ENCODE measurements around the gene FRMPD2.
A peak's percentile ranks its signal among the peaks of the same experiment; 100 is the strongest.

FRMPD2 gene

DNA sequence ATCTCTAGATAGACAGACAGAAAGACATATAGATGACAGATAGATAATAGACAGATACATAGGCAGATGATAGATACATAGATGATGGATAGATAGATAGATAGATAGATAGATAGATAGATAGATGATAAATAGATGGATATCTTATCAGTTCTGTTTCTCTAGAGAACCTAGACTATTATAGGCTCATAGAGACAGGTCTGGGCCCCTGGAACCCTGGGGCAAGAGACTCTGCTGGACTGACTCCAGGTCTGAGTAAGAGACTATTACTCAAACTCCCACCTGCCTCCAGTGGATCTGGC lies 58.3 kb downstream of the FRMPD2 start:
- no peak overlapping the region for H3K4me3 ChIP-seq (ENCODE audit: low read length)
- H3K27ac ChIP-seq (ENCODE audit: low read depth, low read length): no peak overlapping the region
- no peaks in the 10 kb centered on the region for H3K79me2 ChIP-seq (ENCODE audit: control insufficient read depth, low read length)
- no peaks in the 10 kb centered on the region; the same call in 1 of the 2 replicates for H3K9me2 ChIP-seq (replicated peaks; ENCODE audit: control insufficient read depth, low read length)
- no peaks in the 10 kb centered on the region for H3K36me3 ChIP-seq (ENCODE audit: control insufficient read depth, low read length)
- no peaks in the 10 kb centered on the region for H3F3A ChIP-seq (ENCODE audit: control insufficient read depth, insufficient read depth)
- no peaks in the 10 kb centered on the region for H3K9me3 ChIP-seq (ENCODE audit: control insufficient read depth, insufficient read depth, low read length)
- H3K27me3 ChIP-seq (ENCODE audit: control insufficient read depth, low read length): peaks cover 8% of the 10 kb centered on the region
- no peaks in the 10 kb centered on the region for H3K4me1 ChIP-seq (ENCODE audit: control insufficient read depth, low read length)
- H4K20me1 ChIP-seq (ENCODE audit: control insufficient read depth, insufficient read depth, low read depth, low read length): no peaks in the 10 kb centered on the region; the same call in 1 of the 2 replicates
- H3K4me2 ChIP-seq (ENCODE audit: low read length): no peak overlapping the region
- TF ChIP-seq, protein P1, sequence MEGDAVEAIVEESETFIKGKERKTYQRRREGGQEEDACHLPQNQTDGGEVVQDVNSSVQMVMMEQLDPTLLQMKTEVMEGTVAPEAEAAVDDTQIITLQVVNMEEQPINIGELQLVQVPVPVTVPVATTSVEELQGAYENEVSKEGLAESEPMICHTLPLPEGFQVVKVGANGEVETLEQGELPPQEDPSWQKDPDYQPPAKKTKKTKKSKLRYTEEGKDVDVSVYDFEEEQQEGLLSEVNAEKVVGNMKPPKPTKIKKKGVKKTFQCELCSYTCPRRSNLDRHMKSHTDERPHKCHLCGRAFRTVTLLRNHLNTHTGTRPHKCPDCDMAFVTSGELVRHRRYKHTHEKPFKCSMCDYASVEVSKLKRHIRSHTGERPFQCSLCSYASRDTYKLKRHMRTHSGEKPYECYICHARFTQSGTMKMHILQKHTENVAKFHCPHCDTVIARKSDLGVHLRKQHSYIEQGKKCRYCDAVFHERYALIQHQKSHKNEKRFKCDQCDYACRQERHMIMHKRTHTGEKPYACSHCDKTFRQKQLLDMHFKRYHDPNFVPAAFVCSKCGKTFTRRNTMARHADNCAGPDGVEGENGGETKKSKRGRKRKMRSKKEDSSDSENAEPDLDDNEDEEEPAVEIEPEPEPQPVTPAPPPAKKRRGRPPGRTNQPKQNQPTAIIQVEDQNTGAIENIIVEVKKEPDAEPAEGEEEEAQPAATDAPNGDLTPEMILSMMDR (IDR thresholded peaks at IDR 0.05; ENCODE audit: low read depth, low read length, poor library complexity, severe bottlenecking): no peak

DNA sequence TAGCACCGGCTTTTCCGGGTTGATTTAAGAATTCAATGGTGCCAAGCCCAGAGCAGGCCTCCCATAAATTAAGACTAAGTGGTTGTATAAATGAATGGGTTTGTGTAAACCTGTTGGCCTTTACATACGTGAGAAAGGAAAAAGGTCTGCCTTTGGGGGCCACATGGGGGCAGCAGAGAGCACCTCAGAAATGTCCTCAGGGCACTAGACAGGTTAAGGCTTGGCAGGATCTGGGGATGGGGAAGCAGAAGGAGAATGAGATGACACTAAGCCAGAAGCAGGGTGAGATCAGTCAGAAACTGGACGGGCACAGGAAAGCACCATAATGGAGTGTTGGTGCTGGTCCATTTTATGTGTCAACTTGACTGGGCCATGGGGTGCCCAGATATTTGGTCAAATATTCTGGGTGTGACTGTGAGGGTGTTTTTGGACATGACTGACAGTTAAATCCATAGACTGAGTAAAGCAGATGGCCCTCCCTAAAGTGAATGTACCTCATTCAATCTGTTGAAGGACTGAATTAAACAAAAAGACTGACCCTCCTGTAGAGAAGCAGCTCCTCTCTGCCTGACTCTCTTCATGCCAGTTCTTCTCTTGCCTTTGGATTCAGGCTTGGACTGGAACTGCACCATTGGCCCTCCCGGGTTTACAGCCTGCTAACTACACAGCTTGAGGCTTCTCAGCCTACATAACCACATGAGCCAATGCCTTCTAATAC lies 58.9 kb downstream of the FRMPD2 start:
- TF ChIP-seq, protein P1 (IDR thresholded peaks at IDR 0.05; ENCODE audit: low read depth, low read length, poor library complexity, severe bottlenecking): peak; percentile 89
- no peak for TF ChIP-seq EZH2phosphoT487 (IDR thresholded peaks at IDR 0.05; ENCODE audit: borderline replicate concordance, low read length)
- no peaks in the 10 kb centered on the region; the same call in 1 of the 2 replicates for H4K20me1 ChIP-seq (ENCODE audit: control insufficient read depth, insufficient read depth, low read depth, low read length)
- no peaks in the 10 kb centered on the region; the same call in 1 of the 2 replicates for H3K9me2 ChIP-seq (replicated peaks; ENCODE audit: control insufficient read depth, low read length)

DNA sequence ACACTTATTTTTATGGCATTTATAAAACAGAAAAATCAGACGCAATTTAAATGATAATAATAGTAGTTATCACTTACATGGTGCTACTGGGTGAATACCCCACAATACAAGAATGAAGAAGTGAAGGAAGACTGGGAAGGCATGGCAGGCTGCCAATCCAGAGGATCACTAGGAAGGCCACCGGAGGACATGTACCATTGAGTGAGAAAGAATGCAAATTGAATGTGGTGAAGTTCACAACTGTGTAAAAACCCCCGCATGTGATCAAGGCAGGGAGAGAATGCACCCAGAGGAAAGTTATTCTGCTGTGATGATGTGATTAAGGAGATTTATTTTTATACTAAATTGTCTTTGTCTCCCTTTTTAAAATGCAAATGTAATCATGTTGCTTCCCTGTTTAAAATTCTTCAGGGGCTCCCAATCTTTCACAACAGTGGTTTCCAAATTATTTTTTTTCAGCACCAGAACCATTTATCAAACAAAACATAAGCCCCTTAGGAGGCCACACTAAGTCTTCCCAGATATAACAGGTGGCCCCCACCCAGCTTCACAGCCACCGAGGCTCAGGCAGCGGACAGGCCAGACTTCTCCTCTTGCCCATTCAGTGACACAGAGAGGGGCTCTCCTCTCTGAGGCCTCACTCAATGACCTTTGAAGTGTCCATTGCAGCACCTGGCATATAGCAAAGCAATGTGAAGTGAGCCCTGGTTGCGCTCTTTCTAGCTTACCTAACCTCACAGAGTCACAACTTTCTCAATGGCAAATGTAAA lies 59.6 kb downstream of the FRMPD2 start:
- Histone ChIP-seq H3K79me2 (ENCODE audit: control insufficient read depth, low read length) (no peaks in the 10 kb centered on the region), H3K9me2 (replicated peaks; ENCODE audit: control insufficient read depth, low read length) (no peaks in the 10 kb centered on the region; the same call in 1 of the 2 replicates), H3F3A (ENCODE audit: control insufficient read depth, insufficient read depth) (no peaks in the 10 kb centered on the region), H3K4me1 (ENCODE audit: control insufficient read depth, low read length) (no peaks in the 10 kb centered on the region), H3K36me3 (ENCODE audit: control insufficient read depth, low read length) (no peaks in the 10 kb centered on the region), H4K20me1 (ENCODE audit: control insufficient read depth, insufficient read depth, low read depth, low read length) (no peaks in the 10 kb centered on the region; the same call in 1 of the 2 replicates), H3K27ac (ENCODE audit: low read depth, low read length) (no peak overlapping the region), H3K4me3 (ENCODE audit: low read length) (no peak overlapping the region), H3K4me2 (ENCODE audit: low read length) (no peak overlapping the region), H3K27me3 (ENCODE audit: control insufficient read depth, low read length) (peaks cover 8% of the 10 kb centered on the region), H3K9me3 (ENCODE audit: control insufficient read depth, insufficient read depth, low read length) (no peaks in the 10 kb centered on the region)
- TF ChIP-seq EZH2phosphoT487 (IDR thresholded peaks at IDR 0.05; ENCODE audit: borderline replicate concordance, low read length): no peak
- TF ChIP-seq, protein P1 (IDR thresholded peaks at IDR 0.05; ENCODE audit: low read depth, low read length, poor library complexity, severe bottlenecking): no peak

More for the DNA sequence above, 58.9 kb downstream of the FRMPD2 start:
- H3K4me2 ChIP-seq (ENCODE audit: low read length): no peak overlapping the region
- no peaks in the 10 kb centered on the region for H3F3A ChIP-seq (ENCODE audit: control insufficient read depth, insufficient read depth)
- H3K79me2 ChIP-seq (ENCODE audit: control insufficient read depth, low read length): no peaks in the 10 kb centered on the region
- no peak overlapping the region for H3K4me3 ChIP-seq (ENCODE audit: low read length)
- H3K9me3 ChIP-seq (ENCODE audit: control insufficient read depth, insufficient read depth, low read length): no peaks in the 10 kb centered on the region
- H3K36me3 ChIP-seq (ENCODE audit: control insufficient read depth, low read length): no peaks in the 10 kb centered on the region
- no peak overlapping the region for H3K27ac ChIP-seq (ENCODE audit: low read depth, low read length)
- H3K27me3 ChIP-seq (ENCODE audit: control insufficient read depth, low read length): peaks cover 8% of the 10 kb centered on the region
- H3K4me1 ChIP-seq (ENCODE audit: control insufficient read depth, low read length): no peaks in the 10 kb centered on the region

Measured in DOHH2 (cell line).